Metanephros (tissue), 2 donors: ENCODE results near the gene RPL29. TPM values are rescaled to one million over a fixed set of nuclear protein-coding genes. Genes with fewer than 3 reads are reported as not detected.

Experiments used
- small RNA-seq: library from RNA; depleted of rRNA; stranded (forward); fragments of <200 nt; gene quantifications from one replicate; pipeline ENCODE3, GENCODE V24; 2014; ENCODE audit warnings: low replicate concordance
- total RNA-seq: library from RNA; depleted of rRNA; stranded (reverse); fragments of >200 nt; gene quantifications from one replicate; pipeline ENCODE4 v1.2.3, GENCODE V29; 2014

Gene RPL29
- 787 TPM for total RNA-seq

GRCh38 chr3:51995346-51996163, at the start of gene RPL29:
Gene RPL29 (minus strand): TSS chr3:51995895. CDS start chr3:51995461, 434 bp downstream.

GRCh38 chr3:51982838-51983577, 12.7 kb downstream of the RPL29 start, which contains the start of gene ACY1:
Gene ACY1 (plus strand): TSS chr3:51983535. CDS start chr3:51984065, 530 bp downstream.

DNA sequence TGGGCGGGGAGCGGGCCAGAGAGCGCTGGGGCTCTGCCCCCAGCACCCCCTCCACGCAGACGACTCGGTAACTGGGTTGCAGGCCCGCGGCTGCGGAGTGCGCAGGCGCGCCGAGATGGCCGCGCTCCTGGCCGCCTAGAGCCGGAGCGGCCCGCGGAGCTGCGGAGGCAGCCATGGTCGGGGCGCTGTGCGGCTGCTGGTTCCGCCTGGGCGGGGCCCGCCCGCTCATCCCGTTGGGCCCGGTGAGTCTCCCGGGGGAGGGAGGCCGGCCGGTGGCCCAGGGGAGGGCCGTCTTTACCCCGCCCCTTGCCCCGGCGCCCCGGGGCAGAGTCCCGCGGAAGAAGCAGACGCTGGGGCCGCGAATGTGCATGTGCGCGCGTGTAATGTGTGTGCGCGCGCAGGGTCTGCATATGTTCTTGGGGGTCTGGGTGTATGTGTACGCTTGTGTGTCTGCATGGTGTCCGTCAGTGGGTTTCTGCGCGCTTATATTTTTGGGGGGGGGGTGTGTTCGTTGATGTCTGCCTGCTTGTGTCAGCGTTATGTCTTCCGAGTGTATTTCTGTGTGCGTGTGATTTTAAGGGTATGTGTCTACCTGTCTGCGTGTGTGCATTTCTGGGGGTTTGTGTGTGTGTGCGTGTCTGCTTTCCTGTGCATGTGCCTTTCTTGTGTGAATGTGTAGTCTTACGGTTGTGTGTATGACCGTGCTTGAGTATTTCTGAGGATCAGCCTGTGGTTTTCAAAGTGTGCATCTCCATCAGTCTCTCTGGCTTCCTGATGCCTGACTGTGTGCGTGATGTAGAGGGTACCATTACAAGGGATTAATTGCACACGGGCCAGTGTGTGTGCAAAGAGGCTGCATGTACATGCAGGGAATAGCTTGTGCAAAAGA, 20.5 kb downstream of the RPL29 start, which contains the start of gene ABHD14A:
Gene ABHD14A, plus strand, starts transcription at position 102 of the 889 bp plus-strand sequence. Its CDS starts 72 bp downstream, at position 174.

GRCh38 chr3:51967384-51968169, 28.1 kb downstream of the RPL29 start, which contains the start of gene PCBP4:
Gene PCBP4 (minus strand): TSS chr3:51967454. CDS start chr3:51961240, 6,214 bp downstream.

DNA sequence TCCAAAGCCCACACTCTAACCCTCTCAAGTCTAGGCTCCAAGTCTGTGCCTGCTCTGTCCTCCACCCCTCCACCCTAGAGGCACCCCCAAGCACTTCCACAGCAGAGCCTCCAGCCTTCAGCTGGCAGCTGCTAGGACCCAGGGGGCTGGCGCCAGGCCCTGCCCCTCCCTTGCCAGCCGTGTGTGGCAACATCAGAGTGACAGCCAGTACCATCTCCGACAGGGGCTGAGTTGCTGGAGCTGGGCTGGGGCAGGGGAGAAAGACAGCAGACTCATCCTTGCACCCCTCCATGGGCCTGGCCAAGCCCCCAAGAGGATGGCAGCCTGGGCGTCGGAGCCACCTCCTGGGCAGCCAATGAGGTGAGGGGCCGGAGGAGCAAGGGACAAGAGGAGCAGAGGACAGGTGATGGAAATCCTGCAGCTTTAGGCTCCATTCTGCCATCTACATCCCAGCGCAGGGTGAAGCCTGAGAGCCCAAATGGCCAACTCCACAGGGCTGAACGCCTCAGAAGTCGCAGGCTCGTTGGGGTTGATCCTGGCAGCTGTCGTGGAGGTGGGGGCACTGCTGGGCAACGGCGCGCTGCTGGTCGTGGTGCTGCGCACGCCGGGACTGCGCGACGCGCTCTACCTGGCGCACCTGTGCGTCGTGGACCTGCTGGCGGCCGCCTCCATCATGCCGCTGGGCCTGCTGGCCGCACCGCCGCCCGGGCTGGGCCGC, 40.4 kb downstream of the RPL29 start, which contains the start of gene GPR62:
Gene GPR62, plus strand, starts transcription at position 207 of the 718 bp plus-strand sequence. Its CDS starts 272 bp downstream, at position 479.

Small RNA genes within 50 kb of the gene (small RNA-seq; reads per million reads assigned to genes)
- not detected for gene AC115284.1

Other genes with a start within 250 kb of the RPL29 start
- gene IQCF6, start 216.7 kb downstream of the RPL29 start, total RNA-seq: not detected
- gene IQCF2, start 134.3 kb downstream of the RPL29 start, total RNA-seq: not detected
- gene IQCF5, start 120.3 kb downstream of the RPL29 start, total RNA-seq: not detected
- gene IQCF1, start 92.5 kb downstream of the RPL29 start, total RNA-seq: not detected
- 14.7 TPM for gene RRP9, start 54.0 kb downstream of the RPL29 start, total RNA-seq
- gene PARP3, start 53.5 kb downstream of the RPL29 start, total RNA-seq: 20.0 TPM
- gene GPR62, start 40.5 kb downstream of the RPL29 start, total RNA-seq: 0.06 TPM
- 46.2 TPM for gene PCBP4, start 28.4 kb downstream of the RPL29 start, total RNA-seq
- gene ABHD14B, start 21.8 kb downstream of the RPL29 start, total RNA-seq: 54.7 TPM
- 17.0 TPM for gene ABHD14A, start 20.8 kb downstream of the RPL29 start, total RNA-seq
- gene ACY1, start 12.4 kb downstream of the RPL29 start, total RNA-seq: 47.4 TPM
- gene DUSP7, start 60.7 kb upstream of the RPL29 start, total RNA-seq: 12.1 TPM
- gene POC1A, start 158.5 kb upstream of the RPL29 start, total RNA-seq: 7.1 TPM
- gene ALAS1, start 202.3 kb upstream of the RPL29 start, total RNA-seq: 41.9 TPM
- gene TLR9, start 229.8 kb upstream of the RPL29 start, total RNA-seq: not detected
- 36.0 TPM for gene TWF2, start 243.3 kb upstream of the RPL29 start, total RNA-seq
- gene PPM1M, start 249.9 kb upstream of the RPL29 start, total RNA-seq: 15.0 TPM